Activated naive CD8-positive, alpha-beta T cell treated with anti-CD3 and anti-CD28 coated beads for 36 hours (primary cell): ENCODE measurements around the gene ZBED6. TPM values are rescaled to one million over a fixed set of nuclear protein-coding genes. Genes with fewer than 3 reads are reported as not detected.

ENCODE experiments used
- DNase-seq: peaks from one replicate; pipeline ENCODE4 v3.0.0; 2021
- H3K27ac Mint-ChIP-seq: one replicate; pipeline ENCODE4 v1.8.0; 2022; ENCODE audit warnings: mild to moderate bottlenecking, moderate library complexity, mixed read lengths
- H3K27me3 Mint-ChIP-seq: one replicate; pipeline ENCODE4 v1.8.0; 2022; ENCODE audit warnings: mild to moderate bottlenecking, mixed read lengths
- H3K36me3 Mint-ChIP-seq: one replicate; pipeline ENCODE4 v1.8.0; 2021; ENCODE audit warnings: mild to moderate bottlenecking, mixed read lengths
- H3K4me1 Mint-ChIP-seq: one replicate; pipeline ENCODE4 v1.8.0; 2021; ENCODE audit warnings: mixed read lengths
- H3K4me3 Mint-ChIP-seq: one replicate; pipeline ENCODE4 v1.8.0; 2022; ENCODE audit warnings: mild to moderate bottlenecking, moderate library complexity, mixed read lengths
- H3K9me3 Mint-ChIP-seq: one replicate; pipeline ENCODE4 v1.8.0; 2022; ENCODE audit warnings: mixed read lengths
- total RNA-seq, 2 experiments: library from RNA; stranded (reverse); gene quantifications; one replicate each; pipeline ENCODE4 v1.2.3, GENCODE V29; 2021

ZBED6 gene
- total RNA-seq, 2 experiments from 2014 or later, result 11.5 to 12.5 TPM

DNA sequence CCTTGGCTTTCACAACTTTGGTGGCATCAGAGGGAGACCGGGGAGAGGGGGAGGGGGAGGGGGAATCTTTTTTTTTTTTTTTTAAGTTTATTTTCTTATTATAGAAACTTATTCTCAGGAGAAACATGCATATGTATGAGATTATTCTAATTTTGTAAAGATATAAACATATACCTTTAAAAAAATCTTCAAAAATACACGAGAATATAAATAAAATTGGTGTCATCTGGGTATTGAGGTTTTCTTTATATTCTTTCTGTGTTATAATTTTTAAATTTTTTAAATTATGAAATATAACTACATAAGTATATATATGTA lies 47.1 kb downstream of the ZBED6 start:
- no peak for DNase-seq
- H3K36me3 Mint-ChIP-seq, result peaks cover 51% of the 10 kb centered on the region
- H3K27ac Mint-ChIP-seq, result no peak overlapping the region
- H3K4me1 Mint-ChIP-seq, result no peaks in the 10 kb centered on the region
- no peaks in the 10 kb centered on the region for H3K27me3 Mint-ChIP-seq
- H3K4me3 Mint-ChIP-seq, result no peak overlapping the region
- H3K9me3 Mint-ChIP-seq, result peaks cover 2% of the 10 kb centered on the region

- Mint-ChIP-seq H3K27me3 (no peaks in the 10 kb centered on the region), H3K9me3 (peaks cover 2% of the 10 kb centered on the region), H3K4me1 (no peaks in the 10 kb centered on the region), H3K4me3 (no peak overlapping the region), H3K36me3 (peaks cover 45% of the 10 kb centered on the region), H3K27ac (no peak overlapping the region)
- DNase-seq, result no peak
These were observed 48.0 kb downstream of the ZBED6 start for GRCh38 chr1:203843435-203843834.

Other genes with a start within 250 kb of the ZBED6 start
- gene ATP2B4, start 168.8 kb upstream of the ZBED6 start, total RNA-seq, result 1 to 10 TPM; 5.3 to 6.4 TPM
- 10 to 100 TPM; 28.9 to 30.1 TPM for gene LAX1, start 30.4 kb upstream of the ZBED6 start, total RNA-seq
- 10 to 100 TPM; 93.3 to 96.0 TPM for gene ZC3H11A, start within 50 bp of the ZBED6 start, total RNA-seq
- 100 to 1,000 TPM; 396 to 457 TPM for gene SNRPE, start 66.0 kb downstream of the ZBED6 start, total RNA-seq